Activated naive CD8-positive, alpha-beta T cell treated with anti-CD3 and anti-CD28 coated beads, Interleukin-2, amount 50 U/mL, for 16 hours (primary cell): ENCODE measurements around the gene CWC27.

Source experiments
- DNase-seq: peaks from one replicate; pipeline ENCODE4 v3.0.0-alpha.2; 2020; ENCODE audit warnings: low read depth, low spot score

Gene CWC27

GRCh38 chr5:65034813-65035209 is 266.1 kb downstream of the CWC27 start:
- DNase-seq, result no peak

GRCh38 chr5:65035211-65036206 is 266.8 kb downstream of the CWC27 start:
- DNase-seq, result peak; percentile 47

DNA sequence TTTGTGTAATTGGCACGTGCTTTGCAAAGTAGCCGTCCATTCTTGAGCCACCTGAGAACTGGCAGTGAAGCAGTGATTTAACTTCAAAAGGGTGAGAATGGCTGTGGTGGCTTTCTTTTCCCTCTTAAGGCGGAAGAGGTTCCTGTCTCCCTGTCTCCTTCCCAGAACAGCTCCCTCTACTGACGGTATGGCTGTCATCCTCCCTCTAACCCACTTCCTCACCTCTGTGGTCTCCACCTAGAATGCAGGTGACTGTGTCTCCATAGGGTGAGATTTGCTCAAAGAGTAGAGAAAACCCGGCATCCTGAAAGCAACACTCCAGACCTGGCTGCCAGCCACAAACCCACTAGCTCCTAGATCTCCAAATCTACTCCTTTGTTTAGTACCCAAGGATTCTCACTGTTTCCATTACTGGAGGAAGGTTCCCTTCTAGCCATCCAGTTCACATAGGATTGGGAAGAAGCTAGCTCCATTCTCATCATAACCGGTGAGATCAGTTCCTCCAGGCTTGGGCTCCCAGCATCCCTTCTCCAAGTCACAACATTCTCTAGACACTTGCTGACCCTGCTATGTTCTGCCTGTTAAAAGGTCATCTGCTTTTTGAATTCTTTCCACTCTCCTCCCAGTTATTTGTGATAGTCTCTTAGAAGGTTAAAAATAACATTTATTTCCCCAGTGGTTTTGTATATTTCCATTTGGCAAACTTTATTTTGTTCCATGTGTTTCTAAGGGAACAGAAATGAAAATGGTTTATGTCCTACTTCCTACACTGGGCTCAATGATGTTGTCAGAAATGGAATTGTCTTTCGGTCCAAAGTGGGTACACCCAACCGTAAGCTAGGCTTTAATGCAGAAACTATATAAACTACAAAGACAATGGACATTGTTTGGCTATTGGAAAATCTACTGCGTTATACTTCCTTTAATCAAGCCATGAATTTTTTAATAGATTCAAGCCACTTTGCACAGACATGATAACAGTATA is 269.4 kb downstream of the CWC27 start:
- DNase-seq, result no peak

DNA sequence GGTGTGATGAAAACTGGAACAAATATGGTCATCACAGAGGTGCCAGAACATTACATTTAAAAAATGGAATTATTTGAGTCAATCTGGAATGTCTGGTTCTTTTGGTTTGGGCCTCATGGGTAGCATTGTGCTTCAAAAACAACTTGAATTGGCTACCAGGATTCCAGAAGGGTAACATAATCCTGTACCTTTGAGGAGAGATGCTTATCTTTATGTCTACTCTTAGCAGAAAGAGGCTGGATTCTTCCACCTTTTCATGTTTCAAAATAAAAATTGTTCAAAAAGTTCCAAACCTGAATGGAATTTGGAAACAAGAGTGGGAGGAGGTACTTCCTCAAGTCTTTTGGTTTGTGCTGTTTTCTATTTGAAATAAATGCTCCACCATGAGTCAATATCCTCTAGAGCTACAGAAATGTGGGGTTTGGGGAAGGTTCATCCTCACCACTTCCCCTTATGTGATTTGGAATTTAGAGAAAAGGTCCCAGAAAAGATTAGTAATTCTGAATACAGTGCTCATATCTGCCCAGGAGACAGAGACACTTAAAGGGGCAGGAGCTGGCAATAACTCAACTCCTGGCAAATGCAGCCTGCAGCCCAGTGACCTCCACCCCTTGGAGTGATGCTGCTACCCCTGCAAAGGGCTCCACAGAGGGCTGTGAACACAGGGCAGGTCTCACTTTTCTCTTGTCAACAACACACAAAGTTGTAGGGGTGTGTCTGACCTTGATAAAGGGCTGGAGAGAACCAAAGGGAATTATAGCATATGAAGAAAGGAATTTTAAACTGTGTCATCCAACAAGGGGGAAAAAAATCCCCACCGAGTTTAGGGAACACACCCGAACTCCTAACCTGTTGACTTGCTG is 272.8 kb downstream of the CWC27 start:
- DNase-seq, result no peak

- no peak for DNase-seq
Observed at GRCh38 chr5:65043843-65044359, 275.2 kb downstream of the CWC27 start.

- no peak for DNase-seq
Observed at GRCh38 chr5:65047225-65047624, 278.5 kb downstream of the CWC27 start.

- no peak for DNase-seq
Observed at GRCh38 chr5:65047948-65048690, 279.4 kb downstream of the CWC27 start.

- DNase-seq, result no peak
Observed at GRCh38 chr5:65050140-65050539, 281.4 kb downstream of the CWC27 start.

- no peak for DNase-seq
Observed at GRCh38 chr5:65050826-65051498, 282.2 kb downstream of the CWC27 start.

DNA sequence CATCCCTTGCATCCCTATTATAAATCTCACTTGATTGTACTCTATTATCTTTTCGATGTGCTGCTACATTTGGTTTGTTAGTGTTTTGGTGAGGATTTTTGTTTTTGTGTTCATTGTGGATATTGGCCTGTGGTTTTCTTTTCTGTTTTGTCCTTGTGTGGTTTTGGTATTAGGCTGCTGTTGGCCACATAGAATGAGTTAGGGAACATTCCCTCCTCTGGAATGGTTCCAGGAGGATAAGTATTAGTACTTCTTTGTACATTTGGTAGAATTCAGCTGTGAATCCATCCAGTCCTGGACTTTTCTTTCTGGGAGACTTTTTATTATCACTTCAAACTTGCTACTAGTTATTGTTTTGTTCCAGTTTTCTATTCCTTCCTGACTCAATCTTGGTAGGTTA is 287.2 kb downstream of the CWC27 start:
- DNase-seq, result no peak

GRCh38 chr5:65059681-65060598 is 291.2 kb downstream of the CWC27 start:
- DNase-seq, result no peak

GRCh38 chr5:65061250-65061973 is 292.7 kb downstream of the CWC27 start:
- no peak for DNase-seq

GRCh38 chr5:65061974-65062353 is 293.2 kb downstream of the CWC27 start:
- DNase-seq, result no peak

- DNase-seq, result no peak
Observed at GRCh38 chr5:65062469-65063083, 293.8 kb downstream of the CWC27 start.

- DNase-seq, result no peak
Observed at GRCh38 chr5:65065001-65065511, 296.3 kb downstream of the CWC27 start.

- DNase-seq, result no peak
Observed at GRCh38 chr5:65066387-65067146, 297.8 kb downstream of the CWC27 start.

- no peak for DNase-seq
Observed at GRCh38 chr5:65067147-65067506, 298.4 kb downstream of the CWC27 start.
